WTC11 (cell line): Measurements from ENCODE around the gene ITLN1. TPM values are rescaled to one million over a fixed set of nuclear protein-coding genes. Genes with fewer than 3 reads are reported as not detected.

Experiments used
- ATAC-seq: fragments of 200-7000 bp; cut with Tn5 transposase; 2 replicates; pipeline ENCODE4 v1.10.0; 2021; ENCODE audit warnings: mild to moderate bottlenecking, moderate library complexity
- CTCF ChIA-PET: fragments of 300-600 bp; sonication (Branson Sonifier 250); formaldehyde crosslinking; loops from one replicate; lab custom pipeline; 2021; ENCODE audit warnings: antibody characterized with exemption; lab: Charles Lee
- POLR2A ChIA-PET: fragments of 350-600 bp; sonication (Branson Sonifier 250); formaldehyde crosslinking; loops from one replicate; lab custom pipeline; 2021; ENCODE audit warnings: antibody characterized with exemption; lab: Charles Lee
- DNase-seq: peaks from one replicate; pipeline ENCODE4 v3.0.0; 2021; ENCODE audit warnings: low spot score
- H3K27ac Mint-ChIP-seq: 2 replicates; pipeline ENCODE4 v1.8.0; 2021; ENCODE audit warnings: mixed read lengths
- H3K27me3 Mint-ChIP-seq: 2 replicates; pipeline ENCODE4 v1.8.0; 2021; ENCODE audit warnings: low read depth, mild to moderate bottlenecking, moderate library complexity, mixed read lengths
- H3K36me3 Mint-ChIP-seq: 2 replicates; pipeline ENCODE4 v1.8.0; 2021; ENCODE audit warnings: mixed read lengths
- H3K4me1 Mint-ChIP-seq: 2 replicates; pipeline ENCODE4 v1.8.0; 2022; ENCODE audit warnings: mixed read lengths
- H3K4me3 Mint-ChIP-seq: 2 replicates; pipeline ENCODE4 v1.8.0; 2021; ENCODE audit warnings: mild to moderate bottlenecking, moderate library complexity, mixed read lengths
- H3K9me3 Mint-ChIP-seq: 2 replicates; pipeline ENCODE4 v1.8.0; 2021; ENCODE audit warnings: mixed read lengths
- CBFB ChIP-seq: sonication (generic); formaldehyde crosslinking; IDR thresholded peaks from 2 replicates; pipeline ENCODE4 v1.8.1; 2022; ENCODE audit warnings: mild to moderate bottlenecking, low read depth, missing genetic modification reagents
- E2F4 ChIP-seq: sonication (generic); formaldehyde crosslinking; IDR thresholded peaks from 2 replicates; pipeline ENCODE4 v1.8.1; 2022; ENCODE audit warnings: low read depth, mild to moderate bottlenecking, moderate library complexity, missing genetic modification reagents, borderline replicate concordance
- ERG ChIP-seq: fragments of 250-450 bp; sonication (Bioruptor Pico); IDR thresholded peaks from 2 replicates; pipeline ENCODE4 v1.8.0; 2021; ENCODE audit warnings: mild to moderate bottlenecking
- FOXK1 ChIP-seq: sonication (generic); formaldehyde crosslinking; IDR thresholded peaks from 2 replicates; pipeline ENCODE4 v1.8.0; 2022; ENCODE audit warnings: mild to moderate bottlenecking, moderate library complexity, missing genetic modification reagents
- GABPB1 ChIP-seq: sonication (generic); formaldehyde crosslinking; IDR thresholded peaks from 2 replicates; pipeline ENCODE4 v1.8.1; 2023; ENCODE audit warnings: mild to moderate bottlenecking, missing genetic modification reagents
- GTF2I ChIP-seq: fragments of 250-450 bp; sonication (Bioruptor Pico); conservative IDR thresholded peaks from 2 replicates; pipeline ENCODE4 v1.4.0; 2021; ENCODE audit warnings: mild to moderate bottlenecking
- HMGXB4 ChIP-seq: sonication (generic); formaldehyde crosslinking; IDR thresholded peaks from 2 replicates; pipeline ENCODE4 v1.8.1; 2023; ENCODE audit warnings: mild to moderate bottlenecking, moderate library complexity, missing genetic modification reagents
- JAZF1 ChIP-seq: fragments of 250-450 bp; sonication (Bioruptor Pico); IDR thresholded peaks from 2 replicates; pipeline ENCODE4 v1.9.0; 2021; ENCODE audit warnings: moderate library complexity, mild to moderate bottlenecking, inconsistent platforms
- PRRX2 ChIP-seq: fragments of 250-450 bp; sonication (Bioruptor Pico); IDR thresholded peaks from 2 replicates; pipeline ENCODE4 v1.8.0; 2021; ENCODE audit warnings: mild to moderate bottlenecking
- RORB ChIP-seq: fragments of 250-450 bp; sonication (Bioruptor Pico); IDR thresholded peaks from 2 replicates; pipeline ENCODE4 v1.9.0; 2021; ENCODE audit warnings: mild to moderate bottlenecking
- SOX15 ChIP-seq: fragments of 250-450 bp; sonication (Bioruptor Pico); IDR thresholded peaks from 2 replicates; pipeline ENCODE4 v1.9.0; 2021; ENCODE audit warnings: mild to moderate bottlenecking
- TP53 ChIP-seq: sonication (generic); formaldehyde crosslinking; IDR thresholded peaks from 2 replicates; pipeline ENCODE4 v1.8.1; 2023; ENCODE audit warnings: mild to moderate bottlenecking, missing genetic modification reagents
- USF2 ChIP-seq: sonication (generic); formaldehyde crosslinking; IDR thresholded peaks from 2 replicates; pipeline ENCODE4 v1.8.1; 2023; ENCODE audit warnings: mild to moderate bottlenecking, missing genetic modification reagents, moderate library complexity
- ZNF121 ChIP-seq: sonication (generic); formaldehyde crosslinking; IDR thresholded peaks from 2 replicates; pipeline ENCODE4 v1.8.0; 2023; ENCODE audit warnings: missing genetic modification reagents
- ZNF263 ChIP-seq: sonication (generic); formaldehyde crosslinking; IDR thresholded peaks from 2 replicates; pipeline ENCODE4 v1.8.1; 2022; ENCODE audit warnings: low read depth, mild to moderate bottlenecking, moderate library complexity, missing genetic modification reagents
- ZNF423 ChIP-seq: fragments of 250-450 bp; sonication (Bioruptor Pico); IDR thresholded peaks from 2 replicates; pipeline ENCODE4 v2.1.2; 2022; ENCODE audit warnings: mild to moderate bottlenecking, moderate library complexity
- total RNA-seq: library from RNA; stranded (reverse); gene quantifications from 3 replicates; pipeline ENCODE4 v1.2.3, GENCODE V29; 2021
- TF ChIP-seq, protein P1 (sequence below): fragments of 250-450 bp; sonication (Bioruptor Pico); IDR thresholded peaks from 2 replicates; pipeline ENCODE4 v1.9.0; 2021; ENCODE audit warnings: moderate library complexity, mild to moderate bottlenecking, inconsistent platforms, borderline replicate concordance
- TF ChIP-seq, protein P2 (sequence below): fragments of 200-600 bp; IDR thresholded peaks from 2 replicates; pipeline ENCODE4 v1.8.0; 2022; ENCODE audit warnings: antibody characterized with exemption
- TF ChIP-seq, protein P3 (sequence below): sonication (generic); formaldehyde crosslinking; IDR thresholded peaks from 2 replicates; pipeline ENCODE4 v1.8.1; 2023; ENCODE audit warnings: mild to moderate bottlenecking, missing genetic modification reagents
- TF ChIP-seq, protein P4 (sequence below): sonication (generic); formaldehyde crosslinking; IDR thresholded peaks from 2 replicates; pipeline ENCODE4 v1.8.0; 2022; ENCODE audit warnings: mild to moderate bottlenecking, missing genetic modification reagents
- TF ChIP-seq, protein P5 (sequence below): sonication (generic); formaldehyde crosslinking; IDR thresholded peaks from 2 replicates; pipeline ENCODE4 v1.8.1; 2023; ENCODE audit warnings: mild to moderate bottlenecking, missing genetic modification reagents, borderline replicate concordance

Gene ITLN1
- total RNA-seq, 1 experiment from 2014 or later, result not detected

DNA sequence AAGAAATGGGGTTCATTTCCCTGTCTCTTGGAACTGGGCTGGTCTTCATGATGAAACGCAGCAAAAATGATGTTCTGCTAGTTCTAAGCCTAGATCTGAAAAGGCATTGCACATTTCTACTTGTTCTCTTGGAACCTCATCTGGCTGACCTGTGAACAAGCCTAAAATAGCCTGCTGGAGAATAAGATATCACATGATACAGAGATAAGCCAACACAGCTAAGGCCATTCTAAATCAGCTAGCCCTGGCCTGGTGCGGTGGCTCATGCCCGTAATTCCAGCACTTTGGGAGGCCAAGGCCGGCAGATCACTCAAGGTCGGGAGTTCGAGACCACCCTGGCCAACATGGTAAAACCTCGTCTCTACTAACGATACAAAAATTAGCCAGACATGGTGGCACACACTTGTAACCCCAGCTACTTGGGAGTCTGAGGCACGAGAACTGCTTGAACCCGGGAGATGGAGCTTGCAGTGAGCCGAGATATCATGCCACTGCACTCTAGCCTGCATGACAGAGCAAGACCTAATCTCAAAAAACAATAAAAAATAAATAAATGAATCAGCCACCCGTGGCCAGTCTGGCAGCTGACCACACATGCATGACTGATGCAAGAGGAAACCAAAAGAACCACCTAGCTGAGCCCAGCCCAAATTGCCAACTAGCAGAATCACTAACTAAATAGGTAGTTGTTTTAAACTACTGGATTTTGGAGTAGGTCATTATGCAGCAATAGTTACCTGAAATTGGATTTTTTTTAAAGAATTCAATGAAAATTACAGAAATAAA is 40.3 kb downstream of the ITLN1 start (continued):
- TF ChIP-seq, protein P1, sequence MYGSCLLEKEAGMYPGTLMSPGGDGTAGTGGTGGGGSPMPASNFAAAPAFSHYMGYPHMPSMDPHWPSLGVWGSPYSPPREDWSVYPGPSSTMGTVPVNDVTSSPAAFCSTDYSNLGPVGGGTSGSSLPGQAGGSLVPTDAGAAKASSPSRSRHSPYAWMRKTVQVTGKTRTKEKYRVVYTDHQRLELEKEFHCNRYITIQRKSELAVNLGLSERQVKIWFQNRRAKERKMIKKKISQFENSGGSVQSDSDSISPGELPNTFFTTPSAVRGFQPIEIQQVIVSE (CRISPR knock-in tag), result no peak
- TF ChIP-seq FOXK1 (CRISPR knock-in tag) (no peak), E2F4 (no peak), RORB (CRISPR knock-in tag) (no peak), GTF2I (CRISPR knock-in tag) (no peak), TP53 (CRISPR knock-in tag) (no peak), ERG (CRISPR knock-in tag) (no peak)
- TF ChIP-seq, protein P2, sequence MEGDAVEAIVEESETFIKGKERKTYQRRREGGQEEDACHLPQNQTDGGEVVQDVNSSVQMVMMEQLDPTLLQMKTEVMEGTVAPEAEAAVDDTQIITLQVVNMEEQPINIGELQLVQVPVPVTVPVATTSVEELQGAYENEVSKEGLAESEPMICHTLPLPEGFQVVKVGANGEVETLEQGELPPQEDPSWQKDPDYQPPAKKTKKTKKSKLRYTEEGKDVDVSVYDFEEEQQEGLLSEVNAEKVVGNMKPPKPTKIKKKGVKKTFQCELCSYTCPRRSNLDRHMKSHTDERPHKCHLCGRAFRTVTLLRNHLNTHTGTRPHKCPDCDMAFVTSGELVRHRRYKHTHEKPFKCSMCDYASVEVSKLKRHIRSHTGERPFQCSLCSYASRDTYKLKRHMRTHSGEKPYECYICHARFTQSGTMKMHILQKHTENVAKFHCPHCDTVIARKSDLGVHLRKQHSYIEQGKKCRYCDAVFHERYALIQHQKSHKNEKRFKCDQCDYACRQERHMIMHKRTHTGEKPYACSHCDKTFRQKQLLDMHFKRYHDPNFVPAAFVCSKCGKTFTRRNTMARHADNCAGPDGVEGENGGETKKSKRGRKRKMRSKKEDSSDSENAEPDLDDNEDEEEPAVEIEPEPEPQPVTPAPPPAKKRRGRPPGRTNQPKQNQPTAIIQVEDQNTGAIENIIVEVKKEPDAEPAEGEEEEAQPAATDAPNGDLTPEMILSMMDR, result no peak
- TF ChIP-seq, protein P3, sequence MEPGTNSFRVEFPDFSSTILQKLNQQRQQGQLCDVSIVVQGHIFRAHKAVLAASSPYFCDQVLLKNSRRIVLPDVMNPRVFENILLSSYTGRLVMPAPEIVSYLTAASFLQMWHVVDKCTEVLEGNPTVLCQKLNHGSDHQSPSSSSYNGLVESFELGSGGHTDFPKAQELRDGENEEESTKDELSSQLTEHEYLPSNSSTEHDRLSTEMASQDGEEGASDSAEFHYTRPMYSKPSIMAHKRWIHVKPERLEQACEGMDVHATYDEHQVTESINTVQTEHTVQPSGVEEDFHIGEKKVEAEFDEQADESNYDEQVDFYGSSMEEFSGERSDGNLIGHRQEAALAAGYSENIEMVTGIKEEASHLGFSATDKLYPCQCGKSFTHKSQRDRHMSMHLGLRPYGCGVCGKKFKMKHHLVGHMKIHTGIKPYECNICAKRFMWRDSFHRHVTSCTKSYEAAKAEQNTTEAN, result no peak
- TF ChIP-seq, protein P4, sequence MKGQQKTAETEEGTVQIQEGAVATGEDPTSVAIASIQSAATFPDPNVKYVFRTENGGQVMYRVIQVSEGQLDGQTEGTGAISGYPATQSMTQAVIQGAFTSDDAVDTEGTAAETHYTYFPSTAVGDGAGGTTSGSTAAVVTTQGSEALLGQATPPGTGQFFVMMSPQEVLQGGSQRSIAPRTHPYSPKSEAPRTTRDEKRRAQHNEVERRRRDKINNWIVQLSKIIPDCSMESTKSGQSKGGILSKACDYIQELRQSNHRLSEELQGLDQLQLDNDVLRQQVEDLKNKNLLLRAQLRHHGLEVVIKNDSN (CRISPR knock-in tag), result no peak

DNA sequence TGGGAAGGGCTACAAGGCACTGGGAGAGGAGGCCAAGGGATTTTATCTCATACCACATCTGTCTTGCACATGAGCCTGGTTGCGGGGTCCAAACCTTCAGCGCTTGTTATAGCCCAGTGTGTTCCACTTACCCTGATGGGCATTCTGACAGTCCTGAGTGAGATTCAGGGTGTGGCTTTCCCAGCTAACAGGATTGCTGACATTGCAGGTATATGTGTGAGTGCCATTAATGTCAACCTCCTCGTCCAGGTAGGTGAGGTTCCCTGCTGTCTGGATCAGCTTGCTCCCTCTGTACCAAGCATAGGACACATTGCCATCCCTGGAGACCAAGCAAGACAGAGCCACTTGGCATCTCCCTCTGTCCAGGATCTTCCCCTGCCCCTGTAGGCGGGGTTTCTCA is 43.9 kb downstream of the ITLN1 start:
- Mint-ChIP-seq H3K27me3 (no peaks in the 10 kb centered on the region; the same call in 1 of the 2 replicates), H3K27ac (no peak overlapping the region), H3K36me3 (no peaks in the 10 kb centered on the region), H3K4me1 (peaks cover 12% of the 10 kb centered on the region), H3K9me3 (peaks cover 4% of the 10 kb centered on the region), H3K4me3 (no peak overlapping the region)
- DNase-seq, result no peak
- no peak for ATAC-seq
- CTCF ChIA-PET, result interaction anchor here (1.5 kb wide), 1 partner anchor 113 kb away, joined by 5 read pairs; the partner anchor contains the start of gene ITLN2
- POLR2A ChIA-PET, result no interaction called here
- TF ChIP-seq ZNF423 (CRISPR knock-in tag), result no peak
- TF ChIP-seq SOX15, result no peak
- TF ChIP-seq ZNF121 (CRISPR knock-in tag), result no peak
- no peak for TF ChIP-seq PRRX2
- no peak for TF ChIP-seq USF2 (CRISPR knock-in tag)
- no peak for TF ChIP-seq RORB (CRISPR knock-in tag)
- TF ChIP-seq, protein P5, sequence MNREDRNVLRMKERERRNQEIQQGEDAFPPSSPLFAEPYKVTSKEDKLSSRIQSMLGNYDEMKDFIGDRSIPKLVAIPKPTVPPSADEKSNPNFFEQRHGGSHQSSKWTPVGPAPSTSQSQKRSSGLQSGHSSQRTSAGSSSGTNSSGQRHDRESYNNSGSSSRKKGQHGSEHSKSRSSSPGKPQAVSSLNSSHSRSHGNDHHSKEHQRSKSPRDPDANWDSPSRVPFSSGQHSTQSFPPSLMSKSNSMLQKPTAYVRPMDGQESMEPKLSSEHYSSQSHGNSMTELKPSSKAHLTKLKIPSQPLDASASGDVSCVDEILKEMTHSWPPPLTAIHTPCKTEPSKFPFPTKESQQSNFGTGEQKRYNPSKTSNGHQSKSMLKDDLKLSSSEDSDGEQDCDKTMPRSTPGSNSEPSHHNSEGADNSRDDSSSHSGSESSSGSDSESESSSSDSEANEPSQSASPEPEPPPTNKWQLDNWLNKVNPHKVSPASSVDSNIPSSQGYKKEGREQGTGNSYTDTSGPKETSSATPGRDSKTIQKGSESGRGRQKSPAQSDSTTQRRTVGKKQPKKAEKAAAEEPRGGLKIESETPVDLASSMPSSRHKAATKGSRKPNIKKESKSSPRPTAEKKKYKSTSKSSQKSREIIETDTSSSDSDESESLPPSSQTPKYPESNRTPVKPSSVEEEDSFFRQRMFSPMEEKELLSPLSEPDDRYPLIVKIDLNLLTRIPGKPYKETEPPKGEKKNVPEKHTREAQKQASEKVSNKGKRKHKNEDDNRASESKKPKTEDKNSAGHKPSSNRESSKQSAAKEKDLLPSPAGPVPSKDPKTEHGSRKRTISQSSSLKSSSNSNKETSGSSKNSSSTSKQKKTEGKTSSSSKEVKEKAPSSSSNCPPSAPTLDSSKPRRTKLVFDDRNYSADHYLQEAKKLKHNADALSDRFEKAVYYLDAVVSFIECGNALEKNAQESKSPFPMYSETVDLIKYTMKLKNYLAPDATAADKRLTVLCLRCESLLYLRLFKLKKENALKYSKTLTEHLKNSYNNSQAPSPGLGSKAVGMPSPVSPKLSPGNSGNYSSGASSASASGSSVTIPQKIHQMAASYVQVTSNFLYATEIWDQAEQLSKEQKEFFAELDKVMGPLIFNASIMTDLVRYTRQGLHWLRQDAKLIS (CRISPR knock-in tag), result no peak
- TF ChIP-seq GABPB1 (CRISPR knock-in tag), result no peak
- TF ChIP-seq ZNF263 (CRISPR knock-in tag), result no peak
- no peak for TF ChIP-seq JAZF1 (CRISPR knock-in tag)
- TF ChIP-seq HMGXB4, result no peak
- no peak for TF ChIP-seq CBFB (CRISPR knock-in tag)
